ENCODE measurements around the gene DDTL. TPM values are rescaled to one million over a fixed set of nuclear protein-coding genes. Genes with fewer than 3 reads are reported as not detected.
"Not testable (repeated sequence)": the region's sequence is repeated elsewhere in the genome, so short reads cannot be mapped to it uniquely, and the experiment has no call there.

DDTL gene
- 1 to 10 TPM; 3.0 to 4.7 TPM for total RNA-seq

DNA sequence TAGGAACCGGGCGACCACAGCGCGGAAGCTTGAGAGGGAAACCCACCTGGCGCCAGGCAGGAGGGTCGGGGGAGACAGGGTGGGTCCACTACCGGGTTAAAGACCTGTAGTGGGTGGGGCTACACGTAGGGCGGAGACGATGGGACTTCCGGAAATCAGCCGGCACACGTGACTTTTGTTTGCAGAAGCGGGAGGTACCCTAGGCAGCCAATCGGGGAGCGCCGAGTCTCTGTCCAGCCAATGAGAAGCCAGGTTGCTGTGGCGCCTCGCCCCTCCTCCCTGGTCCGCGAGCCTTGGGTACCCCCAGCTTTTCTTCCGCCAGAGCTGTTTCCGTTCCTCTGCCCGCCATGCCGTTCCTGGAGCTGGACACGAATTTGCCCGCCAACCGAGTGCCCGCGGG is at the start of gene DDTL:
Gene DDTL, plus strand, starts transcription at position 321 of the 400 bp plus-strand sequence. Its CDS starts 27 bp downstream, at position 348.
- DNase-seq; H3K27ac ChIP-seq; H3K36me3 ChIP-seq; H3K9ac ChIP-seq (ENCODE audit: low read depth in 2 of 2, low read length in 2 of 2); intact Hi-C loops (cut with DNase I); H3K9me3 ChIP-seq; H3K27me3 ChIP-seq; H3K4me3 ChIP-seq; H3K4me1 ChIP-seq: not testable (repeated sequence)

DNA sequence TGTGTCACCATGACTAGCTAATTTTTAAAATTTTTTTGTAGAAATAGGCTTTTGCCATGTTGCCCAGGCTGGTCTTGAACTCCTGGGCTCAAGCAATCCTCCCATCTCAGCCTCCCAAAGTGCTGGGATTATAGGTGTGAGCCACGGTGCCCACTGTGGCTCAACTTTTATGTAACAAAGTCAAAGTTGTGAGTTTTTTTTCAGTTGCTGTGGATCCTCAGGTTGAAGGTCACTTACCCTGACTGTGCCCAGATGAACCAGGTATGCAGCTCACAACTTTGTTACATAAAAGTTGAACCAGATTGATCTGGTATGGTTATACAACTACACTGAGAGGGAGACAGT is 46.4 kb upstream of the DDTL start:
- H3K9ac ChIP-seq (ENCODE audit: low read depth in 2 of 2, low read length in 2 of 2); H3K27ac ChIP-seq; DNase-seq; intact Hi-C loops (cut with DNase I); H3K9me3 ChIP-seq; H3K4me1 ChIP-seq; H3K27me3 ChIP-seq; H3K4me3 ChIP-seq; H3K36me3 ChIP-seq: not testable (repeated sequence)

DNA sequence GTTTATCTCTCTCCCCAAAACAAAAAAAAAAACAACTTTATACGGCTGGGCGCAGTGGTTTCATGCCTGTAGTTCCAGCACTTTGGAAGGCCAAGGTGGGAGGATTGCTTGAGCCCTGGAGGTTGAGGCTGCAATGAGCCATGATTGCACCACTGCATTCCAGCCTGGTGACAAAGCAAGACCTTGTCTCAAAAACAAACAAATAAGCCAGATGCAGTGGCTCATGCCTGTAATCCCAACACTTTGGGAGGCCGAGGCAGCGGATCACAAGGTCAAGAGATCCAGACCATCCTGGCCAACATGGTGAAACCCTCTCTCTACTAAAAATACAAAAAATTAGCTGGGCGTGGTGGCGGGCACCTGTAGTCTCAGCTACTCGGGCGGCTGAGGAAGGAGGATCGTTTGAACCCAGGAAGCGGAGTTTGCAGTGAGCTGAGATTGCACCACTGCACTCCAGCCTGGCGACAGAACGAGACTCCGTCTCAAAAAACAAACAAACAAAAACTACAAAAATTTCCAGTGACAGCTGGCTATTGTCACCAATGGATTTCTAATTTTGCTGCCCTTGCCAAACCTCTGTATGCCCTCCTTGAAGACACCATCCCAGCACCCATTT is 45.0 kb upstream of the DDTL start:
- H3K4me1 ChIP-seq; H3K4me3 ChIP-seq; H3K9me3 ChIP-seq; H3K36me3 ChIP-seq; DNase-seq; H3K27ac ChIP-seq; H3K9ac ChIP-seq (ENCODE audit: low read depth in 2 of 2, low read length in 2 of 2); H3K27me3 ChIP-seq; intact Hi-C loops (cut with DNase I): not testable (repeated sequence)

GRCh38 chr22:23922921-23923320 is 43.8 kb upstream of the DDTL start:
- Histone ChIP-seq H3K36me3 (no peaks in the 10 kb centered on the region), H3K9me3 (no peaks in the 10 kb centered on the region), H3K27ac (no peak overlapping the region), H3K4me3 (no peak overlapping the region), H3K9ac (ENCODE audit: low read depth in 2 of 2, low read length in 2 of 2) (no peak overlapping the region), H3K4me1 (no peaks in the 10 kb centered on the region), H3K27me3 (no peaks in the 10 kb centered on the region)
- intact Hi-C loops (cut with DNase I): no loop called here
- TF ChIP-seq, protein P1, sequence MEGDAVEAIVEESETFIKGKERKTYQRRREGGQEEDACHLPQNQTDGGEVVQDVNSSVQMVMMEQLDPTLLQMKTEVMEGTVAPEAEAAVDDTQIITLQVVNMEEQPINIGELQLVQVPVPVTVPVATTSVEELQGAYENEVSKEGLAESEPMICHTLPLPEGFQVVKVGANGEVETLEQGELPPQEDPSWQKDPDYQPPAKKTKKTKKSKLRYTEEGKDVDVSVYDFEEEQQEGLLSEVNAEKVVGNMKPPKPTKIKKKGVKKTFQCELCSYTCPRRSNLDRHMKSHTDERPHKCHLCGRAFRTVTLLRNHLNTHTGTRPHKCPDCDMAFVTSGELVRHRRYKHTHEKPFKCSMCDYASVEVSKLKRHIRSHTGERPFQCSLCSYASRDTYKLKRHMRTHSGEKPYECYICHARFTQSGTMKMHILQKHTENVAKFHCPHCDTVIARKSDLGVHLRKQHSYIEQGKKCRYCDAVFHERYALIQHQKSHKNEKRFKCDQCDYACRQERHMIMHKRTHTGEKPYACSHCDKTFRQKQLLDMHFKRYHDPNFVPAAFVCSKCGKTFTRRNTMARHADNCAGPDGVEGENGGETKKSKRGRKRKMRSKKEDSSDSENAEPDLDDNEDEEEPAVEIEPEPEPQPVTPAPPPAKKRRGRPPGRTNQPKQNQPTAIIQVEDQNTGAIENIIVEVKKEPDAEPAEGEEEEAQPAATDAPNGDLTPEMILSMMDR (IDR thresholded peaks at IDR 0.05): no peak
- no peak for DNase-seq

DNA sequence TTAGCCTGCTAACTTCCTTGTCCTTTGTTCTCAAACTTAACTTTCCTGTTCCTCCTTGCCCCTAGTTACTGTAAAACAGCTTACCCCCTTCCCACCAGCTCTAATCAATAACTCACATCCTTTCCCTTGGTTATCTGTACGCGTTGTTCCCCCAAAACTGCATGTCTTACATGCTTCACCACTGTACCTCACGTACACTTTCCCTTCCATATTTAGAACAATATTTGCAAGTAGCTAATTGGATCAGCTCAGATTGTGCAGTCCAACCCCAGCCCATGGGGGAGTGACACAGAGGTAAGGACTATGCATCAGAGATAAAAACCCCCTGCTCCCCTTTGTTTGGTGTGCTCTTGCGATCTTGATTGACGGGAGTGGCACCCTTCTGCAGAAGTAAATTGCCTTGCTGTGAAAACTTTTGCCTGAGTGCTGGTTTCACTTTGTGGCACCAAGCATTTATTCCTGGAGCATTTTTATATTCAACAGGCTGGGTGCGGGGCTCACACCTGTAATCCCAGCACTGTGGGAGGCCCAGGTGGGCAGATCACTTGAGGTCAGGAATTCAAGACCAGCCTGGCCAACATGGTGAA is 41.6 kb upstream of the DDTL start:
- TF ChIP-seq, protein P1 (IDR thresholded peaks at IDR 0.05): no peak
- H3K4me1 ChIP-seq: no peaks in the 10 kb centered on the region
- H3K36me3 ChIP-seq: no peaks in the 10 kb centered on the region
- H3K27me3 ChIP-seq: no peaks in the 10 kb centered on the region
- no peak overlapping the region for H3K4me3 ChIP-seq
- H3K27ac ChIP-seq: no peak overlapping the region
- DNase-seq: no peak
- intact Hi-C loops (cut with DNase I): no loop called here
- H3K9me3 ChIP-seq: no peaks in the 10 kb centered on the region
- H3K9ac ChIP-seq (ENCODE audit: low read depth in 2 of 2, low read length in 2 of 2): no peak overlapping the region

DNA sequence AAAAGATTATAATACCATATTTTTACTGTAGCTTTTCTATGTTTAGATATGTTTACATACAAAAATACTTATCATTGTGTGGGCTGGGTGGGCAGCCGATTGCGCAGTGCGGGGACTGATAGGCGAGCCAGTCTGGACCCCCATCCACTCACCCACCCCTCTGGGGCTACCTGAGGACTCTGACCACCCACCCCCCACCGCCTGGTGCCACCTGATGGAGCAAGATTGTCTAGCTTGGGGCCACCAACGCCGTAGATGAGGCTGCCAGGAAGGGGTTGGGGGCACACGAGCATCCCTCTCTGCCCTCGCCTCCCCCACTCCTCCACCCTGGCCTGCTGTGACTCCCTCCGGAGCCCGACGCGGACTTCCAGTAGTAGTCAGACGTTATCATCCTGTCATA is 40.1 kb upstream of the DDTL start:
- intact Hi-C loops (cut with DNase I): no loop called here
- TF ChIP-seq, protein P1 (IDR thresholded peaks at IDR 0.05): no peak
- Histone ChIP-seq H3K27me3 (no peaks in the 10 kb centered on the region), H3K4me1 (no peaks in the 10 kb centered on the region), H3K9ac (ENCODE audit: low read depth in 2 of 2, low read length in 2 of 2) (no peak overlapping the region), H3K27ac (no peak overlapping the region), H3K36me3 (no peaks in the 10 kb centered on the region), H3K4me3 (no peak overlapping the region), H3K9me3 (no peaks in the 10 kb centered on the region)
- DNase-seq: no peak

GRCh38 chr22:23938328-23939016 is 28.2 kb upstream of the DDTL start:
- DNase-seq: no peak
- Histone ChIP-seq H3K4me3 (no peak overlapping the region), H3K9me3 (no peaks in the 10 kb centered on the region), H3K27me3 (no peaks in the 10 kb centered on the region), H3K4me1 (no peaks in the 10 kb centered on the region), H3K27ac (no peak overlapping the region), H3K36me3 (no peaks in the 10 kb centered on the region), H3K9ac (ENCODE audit: low read depth in 2 of 2, low read length in 2 of 2) (no peak overlapping the region)
- TF ChIP-seq, protein P1 (IDR thresholded peaks at IDR 0.05): no peak
- intact Hi-C loops (cut with DNase I): no loop called here

Measured in colonic mucosa (tissue), 4 donors.